ENCODE results near the gene LRBA.
"Not testable (repeated sequence)": the region's sequence is repeated elsewhere in the genome, so short reads cannot be mapped to it uniquely, and the experiment has no call there.

LRBA gene

GRCh38 chr4:151013944-151014343, 1.1 kb downstream of the LRBA start:
- DNase-seq: no peak

GRCh38 chr4:151013491-151013890, 1.6 kb downstream of the LRBA start:
- DNase-seq: no peak

GRCh38 chr4:151012820-151013219, 2.3 kb downstream of the LRBA start:
- DNase-seq: peak; percentile 67

- DNase-seq: no peak
These were observed 2.7 kb downstream of the LRBA start for GRCh38 chr4:151012376-151012775.

- no peak for DNase-seq
These were observed 10.9 kb downstream of the LRBA start for GRCh38 chr4:151004222-151004621.

- DNase-seq: no peak
These were observed 14.2 kb downstream of the LRBA start for GRCh38 chr4:151000747-151001429.

- no peak for DNase-seq
These were observed 16.0 kb downstream of the LRBA start for GRCh38 chr4:150999086-150999485.

- no peak for DNase-seq
These were observed 17.9 kb downstream of the LRBA start for GRCh38 chr4:150997141-150997540.

GRCh38 chr4:150994721-150995120, 20.4 kb downstream of the LRBA start:
- no peak for DNase-seq

GRCh38 chr4:150993577-150993976, 21.5 kb downstream of the LRBA start:
- DNase-seq: not testable (repeated sequence)

- no peak for DNase-seq
These were observed 24.1 kb downstream of the LRBA start for GRCh38 chr4:150990993-150991392.

GRCh38 chr4:150990250-150990649, 24.8 kb downstream of the LRBA start:
- no peak for DNase-seq

- no peak for DNase-seq
These were observed 26.8 kb downstream of the LRBA start for GRCh38 chr4:150988238-150988637.

- DNase-seq: no peak
These were observed 27.9 kb downstream of the LRBA start for GRCh38 chr4:150987204-150987603.

GRCh38 chr4:150986085-150986484, 29.0 kb downstream of the LRBA start:
- no peak for DNase-seq

- DNase-seq: no peak
These were observed 31.2 kb downstream of the LRBA start for GRCh38 chr4:150983851-150984250.

GRCh38 chr4:150982557-150983233, 32.4 kb downstream of the LRBA start:
- no peak for DNase-seq

GRCh38 chr4:150978738-150979575, 36.1 kb downstream of the LRBA start:
- no peak for DNase-seq

GRCh38 chr4:150976478-150977118, 38.5 kb downstream of the LRBA start:
- DNase-seq: peak; percentile 64

- DNase-seq: no peak
These were observed 40.3 kb downstream of the LRBA start for GRCh38 chr4:150974750-150975149.

GRCh38 chr4:150974252-150974640, 40.8 kb downstream of the LRBA start:
- no peak for DNase-seq

- no peak for DNase-seq
These were observed 41.3 kb downstream of the LRBA start for GRCh38 chr4:150973626-150974251.

- no peak for DNase-seq
These were observed 42.5 kb downstream of the LRBA start for GRCh38 chr4:150972592-150972991.

Measured in islet precursor cell (in vitro differentiated cells).